Activated T-helper 2 cell treated with anti-CD3 and anti-CD28 coated beads, Interferon-gamma antibody, Interleukin-2, Interleukin-4, amounts not matched to agents 10 μg/mL and 5 μg/mL and 100 μg/mL, durations not matched to agents 14 hours and 24 hours and 36 hours (primary cell): Measurements from ENCODE around the gene GALR2. TPM values are rescaled to one million over a fixed set of nuclear protein-coding genes. Genes with fewer than 3 reads are reported as not detected.

Experiments
- DNase-seq: peaks from one replicate; pipeline ENCODE4 v3.0.0; 2021; ENCODE audit warnings: low spot score
- H3K27ac Mint-ChIP-seq: one replicate; pipeline ENCODE4 v1.8.0; 2021; ENCODE audit warnings: mixed read lengths
- H3K27me3 Mint-ChIP-seq: one replicate; pipeline ENCODE4 v1.8.0; 2021; ENCODE audit warnings: low read depth, mixed read lengths
- H3K36me3 Mint-ChIP-seq: one replicate; pipeline ENCODE4 v1.8.0; 2021; ENCODE audit warnings: low read depth, mixed read lengths
- H3K4me1 Mint-ChIP-seq: one replicate; pipeline ENCODE4 v1.8.0; 2021; ENCODE audit warnings: low read depth, mixed read lengths
- H3K4me3 Mint-ChIP-seq: one replicate; pipeline ENCODE4 v1.8.0; 2021; ENCODE audit warnings: low read depth, mild to moderate bottlenecking, moderate library complexity, mixed read lengths
- H3K9me3 Mint-ChIP-seq: one replicate; pipeline ENCODE4 v1.8.0; 2021; ENCODE audit warnings: mixed read lengths
- intact Hi-C: fragments of 100-400 bp; cut with micrococcal nuclease; formaldehyde crosslinking; loops from one replicate; pipeline ENCODE4 v1.15.1; 2023
- total RNA-seq: library from RNA; stranded (reverse); gene quantifications from 2 replicates; pipeline ENCODE4 v1.2.3, GENCODE V29; 2022

Gene GALR2
- total RNA-seq, 1 donor from 2014 or later, result 10.7 TPM

DNA sequence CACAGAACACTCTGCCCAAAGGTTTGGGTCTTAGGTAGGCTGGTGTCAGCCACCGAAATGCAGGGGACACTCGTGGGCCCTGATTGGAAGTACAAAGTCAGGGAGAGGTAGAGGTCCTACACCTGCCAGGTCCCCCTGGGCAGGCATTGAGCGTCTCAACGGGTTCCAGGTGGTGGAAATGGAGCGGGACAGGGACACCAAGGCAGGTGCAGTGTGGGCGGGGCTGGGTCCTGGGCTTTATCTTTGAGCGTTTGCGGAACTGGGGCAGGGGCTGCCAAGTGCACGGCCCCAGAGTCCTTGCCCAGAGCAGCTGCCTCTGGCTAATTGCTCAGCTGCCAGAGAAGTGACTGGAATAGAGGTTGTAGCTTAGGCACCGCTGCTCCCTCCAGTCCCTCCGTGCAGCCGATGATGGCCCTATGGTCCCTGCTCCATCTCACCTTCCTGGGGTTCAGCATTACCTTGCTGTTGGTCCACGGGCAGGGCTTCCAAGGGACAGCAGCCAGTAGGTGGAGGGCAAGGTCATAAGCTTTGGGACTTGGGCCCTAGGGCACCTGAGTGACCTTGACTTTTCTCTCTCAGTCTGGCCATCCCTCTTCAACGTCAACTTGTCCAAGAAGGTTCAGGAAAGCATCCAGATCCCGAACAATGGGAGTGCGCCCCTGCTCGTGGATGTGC is 4.4 kb downstream of the GALR2 start, which contains the start of gene ZACN:
ZACN (plus strand) TSS at position 323 of the 675 bp plus-strand sequence; CDS start at position 406, 83 bp downstream.
- Mint-ChIP-seq H3K27ac (peak within 1 kb of the TSS; percentile 8), H3K36me3 (peaks cover 15% of the 10 kb centered on the region), H3K4me3 (no peak within 1 kb of the TSS), H3K4me1 (peaks cover 12% of the 10 kb centered on the region), H3K9me3 (no peaks in the 10 kb centered on the region), H3K27me3 (peaks cover 44% of the 10 kb centered on the region)
- no peak for DNase-seq
- intact Hi-C loops, result loop anchor here (10.0 kb wide), 1 partner anchor 294 kb away; the partner anchor contains the start of gene UNK

DNA sequence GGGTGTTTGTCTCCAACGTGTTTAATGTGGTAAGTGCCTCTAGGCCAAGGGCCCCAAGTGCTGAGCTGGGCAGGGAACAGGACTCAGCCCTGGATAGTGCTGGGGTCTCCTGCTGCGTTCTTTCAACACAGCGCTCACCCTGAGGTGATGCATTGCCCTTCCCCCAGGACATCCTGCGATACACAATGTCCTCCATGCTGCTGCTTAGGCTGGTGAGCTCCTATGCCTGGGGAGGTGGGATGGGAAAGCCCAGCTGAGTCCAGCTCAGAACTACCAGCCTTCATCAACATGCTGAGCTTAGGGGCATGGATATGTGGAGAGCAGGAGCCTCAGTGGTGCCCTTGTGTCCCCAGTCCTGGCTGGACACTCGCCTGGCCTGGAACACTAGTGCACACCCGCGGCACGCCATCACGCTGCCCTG is 5.0 kb downstream of the GALR2 start:
- intact Hi-C loops, result loop anchor here (10.0 kb wide), 1 partner anchor 295 kb away; the partner anchor contains the start of gene UNK
- DNase-seq, result no peak
- Mint-ChIP-seq H3K27ac (no peak overlapping the region), H3K36me3 (peaks cover 20% of the 10 kb centered on the region), H3K27me3 (peaks cover 43% of the 10 kb centered on the region), H3K4me3 (no peak overlapping the region), H3K4me1 (peaks cover 12% of the 10 kb centered on the region), H3K9me3 (no peaks in the 10 kb centered on the region)

DNA sequence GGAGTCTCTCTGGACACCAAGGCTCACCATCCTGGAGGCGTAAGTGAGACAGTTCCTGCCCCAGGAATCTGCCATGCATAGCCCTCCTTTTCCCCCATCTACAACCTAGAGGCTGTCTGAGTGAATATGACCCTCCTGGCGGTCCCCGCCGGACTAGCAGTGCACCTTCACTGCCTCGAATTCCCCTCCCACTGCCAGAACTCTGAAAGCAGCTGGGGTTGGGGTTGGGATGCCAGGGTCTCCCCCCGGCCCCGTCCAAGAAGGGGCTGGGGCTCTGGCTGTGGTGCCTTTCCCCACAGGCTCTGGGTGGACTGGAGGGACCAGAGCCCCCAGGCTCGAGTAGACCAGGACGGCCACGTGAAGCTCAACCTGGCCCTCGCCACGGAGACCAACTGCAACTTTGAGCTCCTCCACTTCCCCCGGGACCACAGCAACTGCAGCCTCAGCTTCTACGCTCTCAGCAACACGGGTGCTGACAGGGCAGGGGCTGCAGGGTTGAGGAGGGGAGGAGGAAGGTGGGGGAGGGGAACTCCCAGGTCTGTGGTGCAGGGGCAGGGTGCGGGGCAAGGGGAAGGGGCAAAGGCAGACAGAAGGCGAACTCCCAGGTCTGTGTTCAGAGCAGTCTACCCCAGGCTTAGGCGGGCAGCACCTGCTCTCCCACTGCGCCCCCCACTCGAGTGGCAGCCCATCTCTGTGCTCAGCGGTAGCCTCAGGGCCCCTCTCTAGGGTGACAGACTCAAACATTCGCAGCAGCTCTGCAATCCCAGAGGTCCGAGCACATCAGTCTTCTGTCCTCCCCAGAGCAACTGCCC is 5.6 kb downstream of the GALR2 start:
- DNase-seq, result no peak
- Mint-ChIP-seq H3K36me3 (peaks cover 22% of the 10 kb centered on the region), H3K27ac (no peak overlapping the region), H3K4me3 (no peak overlapping the region), H3K27me3 (peaks cover 38% of the 10 kb centered on the region), H3K9me3 (no peaks in the 10 kb centered on the region), H3K4me1 (peaks cover 8% of the 10 kb centered on the region)
- intact Hi-C loops, result loop anchor here (10.0 kb wide), 1 partner anchor 295 kb away; the partner anchor contains the start of gene UNK

DNA sequence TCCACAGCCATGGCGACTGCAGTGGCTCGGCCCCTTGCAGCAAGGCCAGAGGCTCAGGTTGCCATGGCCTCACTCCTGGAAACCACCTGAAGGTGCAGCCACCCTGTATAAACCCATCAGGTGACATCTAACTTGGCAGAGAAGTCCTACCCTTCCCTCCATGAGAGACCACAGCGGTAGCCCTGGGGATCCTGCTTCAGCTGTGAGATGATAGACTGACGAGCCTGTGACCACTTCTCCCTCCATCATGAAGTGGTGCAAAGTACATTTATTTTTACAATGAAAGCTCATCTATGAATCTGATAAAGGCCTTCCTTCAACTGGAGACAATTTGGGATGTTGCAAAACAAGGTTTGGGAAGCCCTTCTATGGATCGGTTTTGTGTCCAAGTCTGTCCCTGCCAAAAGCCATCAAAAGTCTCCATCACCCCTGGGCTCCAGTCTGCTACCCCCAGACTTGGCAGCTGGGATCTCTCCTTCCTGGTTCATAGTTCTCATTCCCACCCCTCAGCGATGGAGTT is 6.2 kb downstream of the GALR2 start:
- no peak overlapping the region for H3K27ac Mint-ChIP-seq
- H3K4me3 Mint-ChIP-seq, result no peak overlapping the region
- DNase-seq, result no peak
- intact Hi-C loops, result no loop called here
- H3K27me3 Mint-ChIP-seq, result peaks cover 31% of the 10 kb centered on the region
- peaks cover 27% of the 10 kb centered on the region for H3K36me3 Mint-ChIP-seq
- H3K4me1 Mint-ChIP-seq, result peaks cover 6% of the 10 kb centered on the region
- no peaks in the 10 kb centered on the region for H3K9me3 Mint-ChIP-seq

DNA sequence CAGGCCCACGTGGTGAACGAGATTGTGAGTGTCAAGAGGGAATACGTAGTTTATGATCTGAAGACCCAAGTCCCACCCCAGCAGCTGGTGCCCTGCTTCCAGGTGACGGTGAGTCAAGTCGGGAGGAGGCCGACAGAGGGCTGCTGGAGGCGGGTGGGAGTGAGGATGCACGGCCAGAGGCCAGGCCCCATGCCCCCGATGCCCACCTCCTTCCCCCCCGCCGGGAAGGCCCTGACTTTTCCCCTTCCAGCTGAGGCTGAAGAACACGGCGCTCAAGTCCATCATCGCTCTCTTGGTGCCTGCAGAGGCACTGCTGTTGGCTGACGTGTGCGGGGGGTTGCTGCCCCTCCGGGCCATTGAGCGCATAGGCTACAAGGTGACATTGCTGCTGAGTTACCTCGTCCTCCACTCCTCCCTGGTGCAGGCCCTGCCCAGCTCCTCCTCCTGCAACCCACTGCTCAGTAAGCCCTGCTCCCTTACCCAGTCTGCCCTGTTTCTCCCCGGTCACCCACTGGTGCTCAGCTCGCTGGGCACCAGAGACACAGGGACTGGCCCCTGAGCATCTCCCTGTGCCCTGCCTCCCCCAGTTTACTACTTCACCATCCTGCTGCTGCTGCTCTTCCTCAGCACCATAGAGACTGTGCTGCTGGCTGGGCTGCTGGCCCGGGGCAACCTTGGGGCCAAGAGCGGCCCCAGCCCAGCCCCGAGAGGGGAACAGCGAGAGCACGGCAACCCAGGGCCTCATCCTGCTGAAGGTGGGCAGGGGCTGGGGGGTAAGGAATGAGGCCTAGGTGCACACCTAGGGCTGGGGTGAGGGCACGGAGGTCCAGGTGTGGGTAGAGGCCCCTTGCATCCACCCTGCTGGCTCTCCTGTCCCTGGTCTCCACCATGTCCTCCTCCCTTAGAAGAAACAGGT is 7.0 kb downstream of the GALR2 start:
- no peak overlapping the region for H3K27ac Mint-ChIP-seq
- DNase-seq, result no peak
- peaks cover 24% of the 10 kb centered on the region for H3K27me3 Mint-ChIP-seq
- peaks cover 29% of the 10 kb centered on the region for H3K36me3 Mint-ChIP-seq
- H3K4me1 Mint-ChIP-seq, result peaks cover 3% of the 10 kb centered on the region
- H3K4me3 Mint-ChIP-seq, result no peak overlapping the region
- no peaks in the 10 kb centered on the region for H3K9me3 Mint-ChIP-seq
- intact Hi-C loops, result no loop called here

DNA sequence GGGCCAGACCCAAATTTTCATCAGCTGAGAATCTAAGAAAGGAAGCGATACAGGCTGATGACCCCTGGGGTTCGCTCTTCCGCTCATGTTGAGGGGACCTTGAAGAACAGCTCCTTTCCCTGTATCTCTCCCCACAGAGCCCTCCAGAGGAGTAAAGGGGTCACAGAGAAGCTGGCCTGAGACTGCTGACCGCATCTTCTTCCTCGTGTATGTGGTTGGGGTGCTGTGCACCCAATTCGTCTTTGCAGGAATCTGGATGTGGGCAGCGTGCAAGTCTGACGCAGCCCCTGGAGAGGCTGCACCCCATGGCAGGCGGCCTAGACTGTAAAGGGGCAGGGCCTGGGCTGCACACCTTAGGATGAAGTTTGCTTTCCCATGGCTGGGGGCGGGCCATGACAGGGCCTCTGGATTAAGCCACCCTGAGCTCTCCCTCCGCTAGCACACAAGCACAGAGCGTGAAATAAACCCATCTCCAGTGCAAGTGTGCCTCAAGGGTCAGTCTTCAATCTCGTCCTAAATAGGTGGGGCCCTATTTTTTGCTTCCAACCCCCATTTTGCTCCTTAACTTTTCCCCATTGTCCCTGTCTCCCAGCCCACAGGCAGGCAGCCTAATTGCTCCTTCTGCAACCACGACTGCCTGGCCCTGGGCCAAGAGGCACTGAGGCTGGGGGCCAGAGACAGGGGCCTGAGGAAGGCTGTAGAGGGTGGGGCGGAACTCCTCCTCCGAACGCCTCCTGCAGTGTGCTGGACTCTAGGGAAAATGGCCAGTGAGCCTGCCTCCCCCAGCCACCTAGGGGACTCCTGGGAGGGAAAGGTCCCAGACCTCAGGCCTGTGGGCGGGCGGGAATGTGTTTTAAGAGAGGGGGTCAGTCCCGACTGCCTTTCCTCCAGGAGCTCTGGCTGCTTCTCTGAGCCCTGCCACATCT is 8.0 kb downstream of the GALR2 start:
- intact Hi-C loops, result no loop called here
- no peaks in the 10 kb centered on the region for H3K4me1 Mint-ChIP-seq
- H3K27me3 Mint-ChIP-seq, result peaks cover 14% of the 10 kb centered on the region
- H3K27ac Mint-ChIP-seq, result no peak overlapping the region
- no peaks in the 10 kb centered on the region for H3K9me3 Mint-ChIP-seq
- H3K4me3 Mint-ChIP-seq, result no peak overlapping the region
- peaks cover 28% of the 10 kb centered on the region for H3K36me3 Mint-ChIP-seq
- no peak for DNase-seq

DNA sequence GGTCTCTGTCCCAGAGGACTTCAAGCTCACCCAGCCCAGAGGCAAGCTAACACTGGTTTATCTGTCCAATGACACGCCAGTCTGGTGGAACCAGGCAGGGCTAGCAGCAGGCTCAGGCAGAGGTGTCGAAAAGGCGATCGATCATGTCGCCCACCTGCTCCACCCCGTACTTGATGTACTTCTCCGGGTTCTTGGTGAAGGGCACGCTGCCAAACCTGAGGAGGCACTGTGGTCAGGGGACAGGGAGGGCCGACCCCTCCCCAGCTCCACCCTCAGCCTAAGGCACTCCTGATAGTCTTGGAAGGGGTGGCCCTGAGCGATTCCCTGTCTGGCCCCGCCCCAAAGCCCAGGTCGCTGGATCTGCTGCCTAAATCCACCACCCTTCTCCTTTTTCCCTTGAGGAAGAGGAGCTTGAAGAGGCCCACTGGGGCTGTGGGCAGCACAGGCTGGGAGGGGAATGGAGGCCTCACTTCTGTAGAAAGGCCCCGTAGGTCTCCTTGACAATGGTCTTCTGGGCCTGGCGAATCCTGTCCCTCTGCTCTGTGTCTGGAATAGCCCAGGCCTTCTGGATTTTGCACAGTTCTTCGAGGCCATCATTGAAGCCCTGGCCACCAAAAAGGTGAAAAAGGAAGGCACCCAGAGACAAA is 9.1 kb downstream of the GALR2 start:
- H3K27ac Mint-ChIP-seq, result no peak overlapping the region
- no peak overlapping the region for H3K4me3 Mint-ChIP-seq
- peaks cover 37% of the 10 kb centered on the region for H3K36me3 Mint-ChIP-seq
- intact Hi-C loops, result no loop called here
- H3K9me3 Mint-ChIP-seq, result no peaks in the 10 kb centered on the region
- peaks cover 7% of the 10 kb centered on the region for H3K27me3 Mint-ChIP-seq
- DNase-seq, result no peak
- H3K4me1 Mint-ChIP-seq, result no peaks in the 10 kb centered on the region

DNA sequence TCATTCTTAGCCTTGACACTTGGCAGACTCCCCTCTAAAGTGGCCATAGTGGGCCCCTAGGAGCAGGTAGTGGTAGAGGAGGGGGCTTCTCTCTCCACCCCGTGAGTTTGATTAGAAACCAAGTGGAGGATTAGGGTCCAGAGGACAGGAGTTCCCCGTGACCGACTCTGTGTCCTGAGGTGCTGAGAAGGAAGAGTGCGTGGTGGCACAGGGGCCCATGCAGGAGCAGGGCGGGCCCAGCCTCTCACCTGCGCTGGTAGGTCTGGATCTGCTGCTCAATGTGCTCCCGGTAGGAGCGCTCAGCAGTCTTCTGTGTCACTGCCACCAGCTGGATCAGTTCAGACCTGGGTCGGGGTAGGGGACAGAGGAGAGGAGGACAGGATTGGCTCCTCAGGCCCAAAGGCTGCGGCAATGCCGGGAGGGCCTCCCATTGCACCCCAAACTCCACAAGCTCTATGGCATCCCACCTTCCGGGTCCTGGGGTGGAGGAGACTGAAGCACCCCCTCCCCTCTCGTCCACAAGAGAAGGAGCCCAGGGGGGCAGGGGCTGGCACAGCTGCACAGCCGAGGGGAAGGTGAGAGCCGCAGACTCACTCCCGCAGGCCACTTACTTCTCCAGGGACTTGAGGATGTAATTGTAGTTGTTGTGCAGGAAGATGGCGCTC is 10.6 kb downstream of the GALR2 start:
- Mint-ChIP-seq H3K27ac (no peak overlapping the region), H3K27me3 (no peaks in the 10 kb centered on the region), H3K4me3 (no peak overlapping the region), H3K36me3 (peaks cover 51% of the 10 kb centered on the region), H3K4me1 (no peaks in the 10 kb centered on the region), H3K9me3 (no peaks in the 10 kb centered on the region)
- intact Hi-C loops, result no loop called here
- DNase-seq, result no peak

DNA sequence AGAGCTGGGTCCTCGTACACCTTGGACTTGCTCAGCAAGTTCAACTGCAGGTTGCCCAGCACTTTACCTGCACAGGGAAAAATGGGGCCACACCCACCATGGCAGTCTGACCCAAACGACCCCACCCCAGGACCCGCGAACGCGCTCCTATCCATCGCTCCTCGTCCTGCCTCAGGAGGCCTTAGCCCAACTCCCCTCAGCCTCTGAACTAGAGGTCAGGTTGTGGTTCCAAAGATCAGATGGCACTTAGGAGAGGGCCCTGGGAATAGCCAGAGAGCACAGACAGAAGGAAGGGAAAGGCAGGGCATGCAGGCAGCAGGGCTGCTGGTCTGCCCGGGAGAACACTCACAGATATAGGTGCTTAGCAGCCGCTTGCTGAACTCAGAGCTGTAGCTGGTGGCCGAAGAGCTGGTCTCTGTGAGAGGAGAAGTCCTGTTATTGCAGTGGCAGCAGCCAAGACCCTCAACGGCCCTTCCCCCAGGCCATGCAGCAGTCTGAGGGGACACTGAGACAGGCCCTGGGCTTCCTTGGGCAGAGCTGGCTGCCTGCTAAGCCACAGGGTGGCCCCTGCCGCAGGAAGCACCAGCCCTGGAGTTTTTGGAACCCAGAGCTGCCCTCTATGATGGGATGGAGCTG is 11.3 kb downstream of the GALR2 start:
- H3K4me3 Mint-ChIP-seq, result no peak overlapping the region
- no peak for DNase-seq
- intact Hi-C loops, result no loop called here
- H3K9me3 Mint-ChIP-seq, result no peaks in the 10 kb centered on the region
- no peaks in the 10 kb centered on the region for H3K27me3 Mint-ChIP-seq
- peaks cover 51% of the 10 kb centered on the region for H3K36me3 Mint-ChIP-seq
- H3K4me1 Mint-ChIP-seq, result no peaks in the 10 kb centered on the region
- no peak overlapping the region for H3K27ac Mint-ChIP-seq

DNA sequence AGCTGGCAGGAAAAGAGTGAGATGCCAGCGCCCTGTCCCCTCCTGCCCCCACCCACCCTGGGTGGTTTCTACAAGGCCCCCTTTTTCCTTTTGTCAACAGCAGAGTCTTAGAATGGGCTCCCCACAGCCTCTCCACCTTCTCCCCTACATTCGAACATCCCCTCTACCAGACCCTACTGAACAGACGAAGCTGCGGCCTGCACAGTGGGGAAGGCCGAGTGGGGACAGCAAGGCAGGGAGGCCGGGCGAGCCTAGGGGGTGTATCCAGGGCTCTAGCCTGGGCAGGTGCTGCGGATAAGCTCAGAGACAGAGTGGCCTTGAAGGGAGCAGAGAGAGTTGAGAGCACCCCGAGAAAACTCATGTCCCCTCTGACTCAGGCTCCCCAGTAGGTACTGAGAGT is 11.8 kb downstream of the GALR2 start:
- DNase-seq, result no peak
- no peak overlapping the region for H3K4me3 Mint-ChIP-seq
- H3K36me3 Mint-ChIP-seq, result peaks cover 56% of the 10 kb centered on the region
- H3K27me3 Mint-ChIP-seq, result no peaks in the 10 kb centered on the region
- no peaks in the 10 kb centered on the region for H3K9me3 Mint-ChIP-seq
- no peaks in the 10 kb centered on the region for H3K4me1 Mint-ChIP-seq
- no peak overlapping the region for H3K27ac Mint-ChIP-seq
- intact Hi-C loops, result no loop called here
